HG03039 (cell line): Measurements from ENCODE around the gene PBOV1.

Experiments used
- ATAC-seq: cut with Tn5 transposase; IDR thresholded peaks from one replicate; pipeline ENCODE4 v1.9.1; 2021; ENCODE audit warnings: mild to moderate bottlenecking, moderate library complexity; ENCODE audit not compliant: unreplicated experiment

Gene PBOV1

DNA sequence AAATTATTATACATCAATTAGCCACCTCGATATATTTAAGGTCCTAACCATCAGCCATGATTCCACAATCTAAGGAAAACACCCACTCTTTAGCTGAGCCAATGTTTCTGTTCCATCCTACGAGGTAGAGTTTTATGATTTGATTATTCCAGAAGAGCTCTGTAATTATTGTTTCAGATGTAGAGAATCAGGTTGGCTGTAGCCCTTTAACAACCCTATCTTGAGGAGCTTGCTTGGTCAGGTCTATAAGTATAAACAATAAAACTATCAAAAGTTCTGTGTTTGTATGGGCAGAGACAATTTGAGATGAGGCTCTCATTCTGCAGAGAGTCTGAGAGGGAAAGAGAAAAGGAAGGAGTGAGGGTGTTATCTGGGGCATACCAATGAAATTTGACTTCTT is at the start of gene PBOV1:
PBOV1 (minus strand) TSS at position 43 of the 400 bp plus-strand sequence. CDS start 96 bp downstream, outside the sequence.
- no peak for ATAC-seq

DNA sequence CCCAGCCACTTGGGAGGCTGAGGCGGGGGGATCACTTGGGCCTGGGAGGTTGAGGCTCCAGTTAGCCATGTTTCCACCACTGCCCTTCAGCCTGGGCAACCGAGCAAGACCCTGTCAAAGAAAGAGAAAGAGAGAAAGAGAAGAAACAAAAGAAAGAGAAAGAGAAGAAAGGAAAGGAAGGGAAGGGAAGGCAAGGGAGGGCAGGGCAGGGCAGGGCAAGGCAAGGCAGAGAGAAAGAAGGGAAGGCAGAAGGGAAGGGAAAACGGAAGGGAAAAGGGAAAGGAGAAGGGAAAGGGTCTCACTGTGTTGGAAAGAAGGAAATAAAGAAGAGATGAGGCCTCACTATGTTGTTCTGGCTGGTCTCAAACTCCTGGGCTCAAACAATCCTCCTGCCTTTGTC is 47.8 kb upstream of the PBOV1 start:
- no peak for ATAC-seq

DNA sequence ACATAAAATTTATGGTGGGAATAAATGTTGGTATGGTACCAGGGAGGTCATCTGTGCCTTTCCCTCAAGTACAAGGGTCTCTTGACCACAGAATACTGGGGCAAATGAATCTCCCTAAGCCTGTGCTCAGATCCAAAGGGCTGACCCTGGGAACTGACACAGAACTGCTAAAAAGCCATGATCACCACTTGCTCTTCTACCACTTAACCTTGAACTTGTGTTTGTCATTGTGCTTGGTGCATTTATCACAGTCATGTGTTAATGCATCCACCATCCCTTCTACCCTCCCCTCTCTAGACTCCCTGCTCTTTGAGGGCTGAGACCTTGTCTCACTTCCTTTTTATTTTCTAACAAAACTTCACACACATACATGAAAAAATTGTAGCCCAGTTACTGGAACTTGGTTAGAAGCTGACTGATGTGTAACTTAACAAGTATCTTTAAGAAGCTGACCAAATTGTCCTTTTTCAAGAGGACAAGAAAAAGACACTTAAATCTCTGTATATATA is 46.1 kb upstream of the PBOV1 start:
- ATAC-seq: no peak

DNA sequence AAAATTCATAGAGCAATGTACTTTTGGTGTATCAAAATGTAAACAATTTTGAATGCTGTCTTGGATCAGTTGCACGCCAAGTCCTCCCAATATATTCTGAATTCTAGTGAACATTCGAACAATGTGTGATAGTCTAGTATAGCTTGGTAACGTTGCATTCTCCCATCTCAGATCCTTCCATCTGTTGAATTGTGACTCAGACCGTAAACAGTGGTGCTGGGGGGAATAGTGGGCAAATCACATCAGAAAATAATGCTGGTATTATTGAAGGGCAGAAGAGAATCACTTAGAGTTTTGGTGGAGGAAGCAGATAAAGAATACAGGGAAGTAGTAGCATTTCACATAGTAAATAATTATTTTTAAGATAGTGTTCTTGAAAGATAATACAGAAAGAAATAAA is 45.7 kb upstream of the PBOV1 start:
- ATAC-seq: no peak

DNA sequence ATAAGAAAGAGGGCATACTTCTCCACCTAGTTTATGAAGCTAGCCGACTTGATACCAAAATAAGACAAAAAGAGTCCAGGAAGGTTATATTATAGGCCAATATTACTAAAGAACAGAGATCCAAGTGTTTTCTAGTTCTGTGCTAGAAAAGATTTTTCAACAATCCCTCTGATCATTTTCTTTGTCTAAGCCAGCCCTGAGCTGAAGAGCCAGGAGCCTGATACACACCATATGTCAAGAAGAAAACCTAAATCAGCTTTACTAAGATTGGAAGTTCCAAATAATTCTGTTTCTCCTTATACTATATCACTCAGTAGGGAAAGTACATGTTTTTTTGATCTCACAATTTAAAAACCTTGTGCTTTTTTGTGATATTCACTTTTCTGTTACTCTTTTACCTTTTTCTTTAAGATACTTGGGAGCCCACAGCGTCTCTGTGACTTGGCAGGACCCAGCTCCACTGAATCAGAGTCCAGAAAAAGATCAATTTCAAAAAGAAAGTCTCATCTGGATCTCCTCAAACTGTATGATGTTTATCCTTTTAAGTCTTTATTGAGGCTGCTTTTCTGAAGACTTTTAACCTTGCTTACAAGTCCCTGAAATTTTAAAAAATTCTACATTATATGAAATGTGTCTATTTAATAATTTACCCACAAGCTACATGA is 43.0 kb upstream of the PBOV1 start:
- no peak for ATAC-seq

DNA sequence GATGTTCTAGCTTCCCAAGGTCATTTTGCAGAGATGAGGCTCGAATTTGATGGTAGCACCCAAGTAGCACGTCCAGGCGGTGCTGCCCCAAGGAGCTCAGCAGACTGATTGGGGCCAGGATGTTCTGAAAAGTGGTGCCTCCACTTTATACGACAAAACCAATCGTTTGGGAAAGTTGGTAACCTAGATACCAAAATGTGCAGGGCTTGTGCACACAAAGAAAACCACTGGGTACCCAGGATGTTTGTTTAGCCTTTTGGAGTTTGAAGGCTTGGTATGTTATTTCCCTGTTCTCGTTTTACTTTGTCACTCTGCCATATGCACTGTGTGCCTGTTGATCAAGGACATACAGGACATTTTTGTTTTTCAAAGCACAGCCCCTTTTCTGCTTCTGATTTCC is 40.7 kb upstream of the PBOV1 start:
- no peak for ATAC-seq

DNA sequence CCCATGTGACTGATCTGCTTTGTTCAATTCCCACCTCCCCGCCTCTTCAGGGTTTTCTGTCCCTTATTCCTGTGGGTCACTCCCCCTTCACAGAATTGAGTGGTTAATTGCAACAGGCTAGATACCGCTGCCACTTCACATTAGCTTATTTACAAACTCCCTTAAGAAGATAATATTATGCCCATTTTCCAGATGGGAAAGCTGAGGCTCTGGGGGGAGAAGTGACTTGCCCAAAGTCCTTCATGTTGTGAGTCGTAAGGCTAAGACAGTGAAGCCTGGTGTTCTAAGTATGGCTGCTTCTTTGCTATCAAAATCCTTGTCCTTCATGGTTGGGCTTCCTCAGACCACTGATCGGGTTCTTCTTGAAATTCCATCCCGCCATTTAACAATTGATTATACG is 39.9 kb upstream of the PBOV1 start:
- no peak for ATAC-seq

DNA sequence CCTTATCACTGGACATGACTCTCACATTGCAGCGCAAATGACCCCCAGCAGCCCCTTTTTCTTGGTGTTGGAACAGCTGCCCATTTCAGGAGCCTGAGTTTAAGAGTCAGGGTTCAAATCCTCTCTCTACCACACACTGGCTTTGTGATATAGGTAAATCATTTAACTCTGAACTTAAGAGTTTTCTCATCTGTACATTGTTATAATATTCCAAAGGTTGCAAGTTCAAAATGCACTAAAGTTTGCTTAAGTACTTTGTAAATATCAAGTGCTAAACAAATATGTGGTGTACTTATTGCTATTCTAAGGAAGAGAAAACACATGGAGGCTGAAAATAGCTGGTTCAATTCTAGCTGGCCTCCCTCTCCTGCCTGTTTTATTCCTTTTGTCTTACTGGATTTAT is 39.3 kb upstream of the PBOV1 start:
- no peak for ATAC-seq

DNA sequence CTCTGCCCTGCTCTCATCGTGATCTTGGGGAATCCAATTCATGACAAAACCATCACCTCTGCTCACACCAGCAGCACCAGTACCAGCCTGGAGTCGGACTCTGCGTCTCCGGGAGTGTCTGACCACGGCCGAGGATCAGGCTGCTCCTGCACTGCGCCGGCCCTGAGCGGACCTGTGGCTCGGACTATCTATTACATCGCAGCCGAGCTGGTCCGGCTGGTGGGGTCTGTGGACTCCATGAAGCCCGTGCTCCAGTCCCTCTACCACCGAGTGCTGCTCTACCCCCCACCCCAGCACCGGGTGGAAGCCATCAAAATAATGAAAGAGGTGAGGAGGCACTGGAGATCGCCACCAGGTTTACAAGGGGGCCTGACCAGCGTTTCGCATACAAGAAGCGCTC is 37.2 kb upstream of the PBOV1 start:
- ATAC-seq: no peak

DNA sequence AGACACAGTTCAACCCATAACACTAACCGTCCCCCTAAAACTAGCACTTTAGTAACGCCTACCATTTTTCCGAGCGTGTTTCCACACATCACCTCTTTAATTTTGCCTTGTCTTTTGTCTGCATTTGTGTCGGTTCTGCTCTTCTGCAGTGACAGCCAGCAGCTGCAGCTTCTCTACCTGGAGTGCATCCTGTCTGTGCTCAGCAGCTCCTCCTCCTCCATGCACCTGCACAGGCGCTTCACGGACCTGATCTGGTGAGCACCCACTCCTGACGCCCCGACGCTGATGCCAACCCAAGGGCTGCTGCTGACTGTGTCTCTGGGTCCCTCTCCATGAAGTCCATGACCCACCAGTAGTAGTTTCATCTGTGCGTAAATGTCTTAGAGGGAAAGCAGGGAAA is 35.4 kb upstream of the PBOV1 start:
- ATAC-seq: no peak

DNA sequence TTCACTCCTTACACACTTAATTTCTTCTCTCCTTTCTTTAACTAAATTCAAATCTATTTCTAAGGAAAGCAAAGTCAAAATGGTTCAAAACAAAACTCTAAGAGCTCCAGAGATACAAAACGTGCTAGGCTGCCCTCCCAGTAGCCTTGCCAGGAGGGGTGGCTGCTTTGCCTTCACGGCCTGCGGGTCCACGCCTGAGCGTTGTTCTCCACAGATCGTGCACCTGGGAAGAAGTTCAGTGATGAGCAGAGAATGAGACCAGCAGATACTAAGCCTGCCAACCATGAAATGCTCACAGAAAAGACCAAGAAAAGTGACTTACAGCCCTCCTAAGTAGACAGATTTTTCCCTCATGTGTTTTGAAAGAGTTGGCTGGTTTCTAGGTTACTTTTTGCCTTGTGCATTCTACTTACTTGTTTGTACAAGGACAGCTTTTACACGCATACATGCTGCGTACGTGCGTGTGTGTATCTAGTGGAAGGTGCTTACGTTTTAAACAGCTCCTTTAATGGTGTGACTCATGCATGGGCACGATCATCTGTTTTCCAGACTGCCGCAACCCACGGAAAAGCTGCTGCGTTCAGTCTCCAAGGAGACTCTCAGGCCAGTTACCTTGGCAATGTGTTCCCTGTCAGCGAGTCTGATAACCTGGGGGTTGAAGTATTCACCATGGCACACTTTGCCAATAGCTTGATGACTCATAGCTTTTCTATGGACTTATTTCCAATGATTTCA is 32.4 kb upstream of the PBOV1 start:
- ATAC-seq: no peak

DNA sequence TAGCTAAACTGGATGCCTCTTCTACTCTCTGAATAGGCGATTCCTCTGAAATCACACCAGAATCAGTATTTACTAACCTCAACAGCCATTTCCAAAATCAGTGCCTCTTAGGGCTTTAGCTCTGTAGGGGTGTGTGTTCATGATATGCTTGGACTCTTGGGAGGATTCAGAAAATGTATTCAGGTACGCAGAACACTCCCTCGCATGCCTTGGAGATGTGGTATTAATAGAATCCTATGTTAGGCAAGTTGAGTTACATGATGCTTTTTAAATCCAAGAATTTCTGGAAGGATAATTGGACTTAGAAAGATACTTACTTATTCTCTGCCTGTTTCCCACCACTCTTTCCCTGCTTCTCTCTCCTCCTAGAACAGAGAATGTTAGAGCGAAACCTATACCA is 31.8 kb upstream of the PBOV1 start:
- no peak for ATAC-seq

DNA sequence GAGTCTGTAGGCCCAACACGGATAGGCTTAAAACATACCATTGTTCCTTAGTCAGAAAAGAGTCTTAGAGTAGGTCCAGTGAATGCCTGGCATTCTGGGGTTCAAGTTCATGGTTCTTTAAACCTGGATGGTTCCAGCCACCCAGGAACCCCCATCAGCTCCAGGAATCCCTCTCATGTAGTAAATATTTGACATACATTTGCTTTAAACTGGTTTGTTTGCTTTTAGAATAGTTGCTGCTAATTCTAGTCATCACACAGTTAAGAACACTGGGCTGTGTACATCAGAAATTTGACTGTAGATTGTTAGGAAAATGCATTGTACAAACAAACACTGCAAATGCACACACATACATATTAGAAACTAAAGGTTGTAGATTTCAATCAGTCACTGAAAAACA is 30.6 kb upstream of the PBOV1 start:
- no peak for ATAC-seq

DNA sequence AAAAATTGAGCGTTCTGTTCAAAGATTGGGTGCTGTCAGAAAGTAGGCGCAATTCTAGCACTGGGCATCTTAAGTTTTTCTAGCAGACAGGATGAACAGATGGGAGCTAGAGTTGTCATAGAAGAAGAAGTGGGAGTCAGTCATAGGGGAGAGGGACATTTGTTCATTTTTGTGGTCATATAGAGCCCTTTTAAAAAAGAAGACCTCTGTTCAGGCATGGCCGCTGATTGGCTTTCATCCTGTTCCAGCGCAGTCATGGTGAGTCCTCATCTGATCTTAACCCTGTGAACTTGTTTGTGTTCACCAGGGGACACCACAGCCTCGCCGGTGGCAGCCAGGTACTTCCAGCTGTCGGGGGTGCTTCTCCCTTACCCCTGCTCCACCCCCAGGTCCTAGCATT is 29.7 kb upstream of the PBOV1 start:
- ATAC-seq: no peak

DNA sequence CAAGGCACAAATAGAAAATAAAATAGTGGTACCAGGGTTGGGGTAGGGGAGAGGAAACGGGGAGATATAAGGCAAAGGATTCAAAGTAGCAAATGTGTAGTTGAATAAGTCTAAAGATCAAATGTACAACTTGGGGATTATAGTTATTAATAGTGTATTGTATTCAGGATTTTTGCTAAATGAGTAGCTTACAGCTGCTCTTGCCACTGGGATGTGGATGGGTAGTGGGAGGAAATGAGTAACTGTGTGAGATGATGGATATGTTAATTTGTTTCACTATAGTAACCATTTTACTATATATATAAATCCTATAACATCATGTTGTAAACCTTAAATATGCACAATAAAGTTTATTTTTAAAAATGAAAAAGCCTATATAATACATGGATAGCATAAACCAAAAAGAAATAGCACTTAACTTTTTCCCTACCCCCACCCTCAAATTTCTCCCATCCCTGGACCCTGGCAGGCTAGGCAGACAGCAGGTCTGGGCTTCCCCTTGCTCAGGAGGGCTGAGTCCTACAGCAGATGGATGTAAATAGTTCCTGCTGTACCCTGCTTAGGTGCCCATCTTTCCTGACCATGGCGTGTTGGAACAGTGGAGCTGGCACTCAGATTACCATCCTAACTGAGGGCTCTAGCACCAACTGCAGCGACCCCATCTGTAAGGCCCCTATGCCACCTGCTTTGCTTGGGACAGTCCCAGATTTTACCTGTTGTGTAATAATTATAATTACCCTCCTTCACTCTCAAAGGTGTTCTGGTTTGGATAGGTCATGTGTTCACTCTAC is 28.6 kb upstream of the PBOV1 start:
- ATAC-seq: no peak

DNA sequence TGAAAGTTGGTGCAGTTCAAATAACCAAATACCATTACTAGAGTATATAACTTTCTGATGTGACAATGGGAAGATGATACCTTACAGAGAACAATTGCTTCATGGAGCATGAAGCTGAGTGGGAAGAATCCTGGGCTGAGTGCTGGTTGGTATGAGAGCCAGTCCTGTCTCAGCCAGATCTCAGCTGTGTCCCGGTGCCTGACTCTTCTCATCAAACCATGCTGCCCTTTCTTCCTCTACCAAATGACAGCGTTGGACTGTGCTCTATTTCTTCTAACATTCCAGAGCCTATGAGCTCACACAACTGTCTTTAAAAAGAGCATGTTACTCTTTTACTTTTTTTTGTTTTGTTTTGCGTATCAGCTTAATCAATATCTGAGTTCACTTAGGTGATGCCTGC is 27.5 kb upstream of the PBOV1 start:
- no peak for ATAC-seq

DNA sequence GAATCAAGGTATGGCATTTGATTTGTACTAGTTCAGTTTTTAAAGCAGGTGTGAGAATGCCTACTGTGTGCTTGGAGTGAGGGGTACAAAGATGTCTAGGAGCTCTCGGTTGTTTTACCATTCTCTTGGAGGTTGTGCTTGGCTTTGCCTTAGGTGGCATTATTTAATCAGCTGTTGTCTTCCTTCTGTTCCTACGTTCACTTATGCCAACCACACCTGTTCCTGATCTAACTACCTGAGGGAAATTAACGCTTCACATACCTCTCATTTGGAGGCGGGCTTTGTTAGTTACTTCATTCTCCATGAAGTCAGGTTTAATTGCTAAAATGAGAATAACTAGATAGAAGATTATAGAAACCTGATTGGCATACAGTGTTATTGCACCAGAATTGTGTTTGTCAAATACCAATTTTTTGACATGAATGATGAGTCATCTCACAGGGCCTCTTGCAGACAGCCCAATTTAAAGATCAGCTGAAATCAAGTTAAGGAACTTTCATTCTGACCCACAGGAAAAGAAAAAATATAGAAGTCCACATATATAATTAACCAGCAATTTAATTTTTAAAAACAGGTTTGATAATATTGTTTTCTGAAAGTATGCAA is 24.8 kb upstream of the PBOV1 start:
- ATAC-seq: no peak

DNA sequence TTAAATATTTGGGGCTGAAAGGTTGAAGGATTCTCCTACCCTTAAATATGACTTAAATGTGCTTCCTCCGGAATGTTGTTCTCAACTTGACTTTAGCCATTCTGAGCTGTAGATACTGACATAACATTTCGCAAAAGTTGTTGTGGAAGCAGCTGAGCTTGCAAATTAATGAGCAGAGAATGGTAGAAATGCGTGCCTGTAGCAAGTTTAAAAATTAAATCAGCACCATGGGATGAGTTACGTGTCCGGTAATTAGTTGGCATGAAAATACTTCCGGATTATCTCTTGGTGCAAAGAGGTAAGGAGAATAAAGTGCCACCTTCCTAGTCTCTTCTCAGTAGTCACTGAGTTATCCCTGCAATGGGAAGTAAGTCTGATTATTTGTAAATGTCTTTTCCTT is 23.6 kb upstream of the PBOV1 start:
- no peak for ATAC-seq

DNA sequence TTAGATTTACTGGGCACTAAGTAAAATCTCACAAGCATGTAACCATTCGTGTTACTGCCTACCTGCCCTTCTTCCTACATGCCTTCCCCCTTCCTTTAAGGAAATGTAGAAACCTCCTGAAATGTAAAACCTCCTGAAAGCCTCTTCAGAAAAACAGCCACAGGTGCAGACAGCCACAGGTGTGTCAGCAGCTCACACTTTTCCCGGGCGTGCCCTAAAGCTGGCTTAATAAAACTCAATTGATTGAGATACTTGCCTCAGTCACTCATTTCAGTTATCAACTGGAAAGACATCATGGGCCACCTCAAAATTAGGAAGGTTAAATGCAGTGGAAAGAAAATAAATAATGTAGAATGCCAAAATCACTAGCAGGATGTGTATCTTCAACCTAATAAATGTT is 23.1 kb upstream of the PBOV1 start:
- no peak for ATAC-seq

DNA sequence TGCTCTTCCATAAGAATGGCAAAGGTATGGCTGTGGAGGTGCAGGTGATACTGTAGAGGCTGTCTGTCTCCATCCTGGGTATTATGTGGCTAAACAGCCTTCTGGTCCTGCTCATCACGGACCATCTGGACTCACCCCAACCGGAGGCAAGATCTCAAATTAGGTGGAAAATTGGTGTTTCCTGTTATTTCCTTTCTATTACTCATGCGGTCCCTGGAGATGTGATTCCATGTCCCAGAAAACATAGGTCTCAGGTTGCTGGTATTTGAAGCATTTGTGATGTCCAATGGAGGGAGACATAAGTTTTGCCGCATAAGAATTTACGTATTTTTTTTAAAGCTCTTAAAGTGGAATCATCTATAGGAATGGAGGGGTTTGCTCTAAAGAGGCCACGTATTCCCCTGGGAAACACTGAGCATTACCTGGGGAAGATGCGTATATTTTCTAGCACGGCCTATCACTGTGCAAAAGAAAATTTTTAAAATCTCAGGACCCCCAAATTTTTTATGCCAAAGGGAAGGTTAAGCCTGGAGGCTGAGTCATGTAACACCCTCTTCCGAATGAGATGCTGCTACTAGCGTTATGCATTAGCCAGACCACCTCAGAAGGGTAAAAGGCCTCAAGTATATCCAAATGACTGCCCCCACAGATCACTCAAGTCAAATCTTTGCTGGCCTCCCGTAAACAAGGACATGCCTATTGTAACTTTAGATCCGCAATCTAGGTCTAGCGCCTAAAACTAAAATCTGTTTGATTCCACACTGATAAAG is 22.4 kb upstream of the PBOV1 start:
- ATAC-seq: no peak

DNA sequence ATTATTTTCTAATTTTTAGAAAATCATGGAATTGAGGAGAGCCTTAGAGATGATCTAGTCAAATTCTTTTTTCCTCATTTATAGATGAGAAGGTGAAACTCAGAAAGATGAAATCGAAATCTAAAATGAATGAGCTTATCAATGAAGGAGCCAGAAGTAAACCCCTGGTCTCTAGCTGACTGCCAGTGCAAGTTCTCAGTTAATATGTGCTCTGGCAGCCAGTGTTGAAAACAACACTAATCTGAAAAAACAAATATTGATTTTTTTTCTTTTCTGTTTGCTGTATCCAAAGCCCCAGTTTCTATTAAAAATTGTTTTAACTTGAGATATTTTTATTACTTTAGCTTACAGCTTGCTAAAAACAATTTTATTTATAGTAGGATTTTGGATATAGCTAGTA is 21.5 kb upstream of the PBOV1 start:
- no peak for ATAC-seq
